ENCODE data around the gene MAJIN. TPM values are rescaled to one million over a fixed set of nuclear protein-coding genes. Genes with fewer than 3 reads are reported as not detected.

MAJIN gene
- total and polyA plus RNA-seq, 10 of the 15 experiments (the other 5 are each of a cell fraction or from before 2014, with no cell fraction given), result 0.10 TPM; not detected in 9

DNA sequence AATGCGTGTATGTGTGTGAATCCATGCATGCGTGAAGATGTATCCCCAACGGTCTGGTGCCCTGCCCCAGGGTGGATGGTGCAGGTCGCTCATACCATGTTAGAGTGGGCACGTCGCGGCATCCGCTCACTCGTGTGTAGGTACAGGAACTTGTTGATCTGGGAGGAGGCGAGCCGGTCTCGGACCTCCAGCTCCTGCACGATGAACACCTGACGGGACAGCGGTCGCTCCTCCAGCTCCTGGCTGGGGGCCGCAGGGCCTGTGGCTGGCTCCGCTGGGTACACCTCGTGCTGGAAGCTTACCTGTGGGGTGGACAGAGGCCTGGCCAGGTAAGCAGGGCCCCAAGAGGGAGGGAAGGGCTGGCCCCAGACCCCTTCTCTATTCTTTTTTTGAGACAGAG is 73.4 kb downstream of the MAJIN start:
- no peak overlapping the region for H3K27ac ChIP-seq (ENCODE audit: control insufficient read depth, insufficient read depth)
- H3K4me3 ChIP-seq, result no peak overlapping the region
- ChIA-PET RAD21 (ENCODE audit: unreplicated experiment) (interaction anchor here (1.5 kb wide), 1 partner anchor 46 kb away, joined by 3 read pairs; no protein-coding TSS in a partner anchor), CTCF (interaction anchor here (3.6 to 30.0 kb wide), 2 partner anchors 10 to 42 kb away, joined by 15 to 1208 read pairs; partner anchors contain the start of gene CDC42BPG), POLR2A (interaction anchor here (0.6 kb wide), 1 partner anchor 119 kb away, joined by 4 read pairs; no protein-coding TSS in a partner anchor), SMC1A (ENCODE audit: uncharacterized antibody, unreplicated experiment) (interaction anchor here (4.1 kb wide), 1 partner anchor 49 kb away, joined by 18 read pairs; no protein-coding TSS in a partner anchor)
- no peaks in the 10 kb centered on the region for H4K20me1 ChIP-seq (ENCODE audit: control insufficient read depth, insufficient read depth)
- no peak overlapping the region for H3K9ac ChIP-seq (ENCODE audit: control insufficient read depth, insufficient read depth, low read length)
- no peaks in the 10 kb centered on the region for H3K79me2 ChIP-seq (ENCODE audit: control insufficient read depth, insufficient read depth, low read length)
- intact Hi-C loops (cut with micrococcal nuclease; ENCODE audit: unreplicated experiment) (no loop called here), in situ Hi-C loops (cut with MboI) (no loop called here)
- H3K27me3 ChIP-seq (replicated peaks in 1 of 2; ENCODE audit: control insufficient read depth in 2 of 2, insufficient read depth in 2 of 2, low read length in 1 of 2), result no peaks in the 10 kb centered on the region
- H3K36me3 ChIP-seq (ENCODE audit: control insufficient read depth in 2 of 2, insufficient read depth in 2 of 2, low read length in 1 of 2), result peaks cover 0 to 3% of the 10 kb centered on the region in 2 experiments; a peak in 1 of 4 replicates
- H2AFZ ChIP-seq (ENCODE audit: control insufficient read depth, low read depth, low read length), result no peak overlapping the region
- H3K4me1 ChIP-seq (ENCODE audit: control insufficient read depth, insufficient read depth, low read length), result peaks cover 9% of the 10 kb centered on the region
- no peak for FAIRE-seq
- TF ChIP-seq LARP7 (IDR thresholded peaks at IDR 0.05) (no peak), MYB (IDR thresholded peaks at IDR 0.05; ENCODE audit: borderline replicate concordance, low read depth, low read length) (no peak), CUX1 (IDR thresholded peaks at IDR 0.05; ENCODE audit: insufficient replicate concordance, low read depth, low read length) (no peak)
- H3K9me3 ChIP-seq (replicated peaks; ENCODE audit: control insufficient read depth, insufficient read depth, low read length), result no peaks in the 10 kb centered on the region
- WGBS (ENCODE audit: insufficient coverage, insufficient replicate concordance, low lambda C conversion rate, missing lambda C conversion rate), result 97% methylated on average over 19 of the region's 19 CpGs
- ATAC-seq, result no peak
- H3K4me2 ChIP-seq (ENCODE audit: control insufficient read depth, insufficient read depth), result no peak overlapping the region
- no peak for DNase-seq (ENCODE audit: low read depth, low spot score)
- BruUV-seq (replicated peaks), result no TSS peak
